ENCODE data around the gene NUP188. TPM values are rescaled to one million over a fixed set of nuclear protein-coding genes. Genes with fewer than 3 reads are reported as not detected.

The NUP188 gene
- total and polyA plus RNA-seq, 2 donors (not counting 1 experiment from before 2014, with no cell fraction given) = 42.8 to 83.6 TPM

GRCh38 chr9:128937310-128938165 lies 10.0 kb upstream of the NUP188 start:
- Mint-ChIP-seq H3K9me3 (ENCODE audit: insufficient read depth) (no peaks in the 10 kb centered on the region), H3K27ac (no peak overlapping the region), H3K4me1 (no peaks in the 10 kb centered on the region), H3K27me3 (no peaks in the 10 kb centered on the region), H3K4me3 (no peak overlapping the region)
- Histone ChIP-seq H3K27ac (ENCODE audit: low read length in 2 of 2) (no peak overlapping the region), H4K20me1 (ENCODE audit: control insufficient read depth, insufficient read depth, low read length, poor library complexity, severe bottlenecking) (no peaks in the 10 kb centered on the region), H3K4me1 (ENCODE audit: control insufficient read depth in 2 of 2, insufficient read depth in 2 of 2, low read length in 2 of 2) (no peaks in the 10 kb centered on the region), H3K27me3 (replicated peaks in 1 of 4; ENCODE audit: control extremely low read depth in 1 of 4, control insufficient read depth in 3 of 4, insufficient read depth in 4 of 4, low read length in 3 of 4) (no peaks in the 10 kb centered on the region), H3K79me2 (ENCODE audit: control insufficient read depth, insufficient read depth, low read length) (no peaks in the 10 kb centered on the region), H2AFZ (ENCODE audit: insufficient read depth, low read depth, low read length, poor library complexity, severe bottlenecking) (no peak overlapping the region), H3K4me3 (ENCODE audit: control extremely low read depth in 1 of 5, extremely low read depth in 1 of 5, insufficient read depth in 1 of 5, low read depth in 2 of 5, low read length in 4 of 5) (no peak overlapping the region), H3K4me2 (replicated peaks; ENCODE audit: low read depth, low read length, poor library complexity, severe bottlenecking) (no peak overlapping the region), H3K36me3 (replicated peaks in 1 of 2; ENCODE audit: control extremely low read depth in 1 of 2, control insufficient read depth in 1 of 2, extremely low read depth in 1 of 2, insufficient read depth in 2 of 2, low read length in 1 of 2) (no peaks in the 10 kb centered on the region), H3K9ac (ENCODE audit: low read length) (no peak overlapping the region), H3K9me3 (ENCODE audit: control extremely low read depth in 1 of 3, control insufficient read depth in 2 of 3, insufficient read depth in 1 of 3, low read length in 2 of 3) (no peaks in the 10 kb centered on the region)
- POLR2A ChIA-PET = interaction anchor here (0.6 kb wide), 1 partner anchor 162 kb away, joined by 3 read pairs; no protein-coding TSS in a partner anchor
- 100% methylated on average over 4 of the region's 9 CpGs for WGBS (ENCODE audit: insufficient coverage)
- ATAC-seq (ENCODE audit: low read depth) = no peak
- intact Hi-C loops (cut with micrococcal nuclease) = no loop called here
- CTCF ChIA-PET = interaction anchor here (2.5 kb wide), 1 partner anchor 10 kb away, joined by 10 read pairs; no protein-coding TSS in a partner anchor
- DNase-seq = no peak
- no peak for TF ChIP-seq EZH2 (IDR thresholded peaks at IDR 0.05; ENCODE audit: borderline replicate concordance, insufficient read depth, low read depth, low read length, poor library complexity, severe bottlenecking)
- TF ChIP-seq, protein P1, sequence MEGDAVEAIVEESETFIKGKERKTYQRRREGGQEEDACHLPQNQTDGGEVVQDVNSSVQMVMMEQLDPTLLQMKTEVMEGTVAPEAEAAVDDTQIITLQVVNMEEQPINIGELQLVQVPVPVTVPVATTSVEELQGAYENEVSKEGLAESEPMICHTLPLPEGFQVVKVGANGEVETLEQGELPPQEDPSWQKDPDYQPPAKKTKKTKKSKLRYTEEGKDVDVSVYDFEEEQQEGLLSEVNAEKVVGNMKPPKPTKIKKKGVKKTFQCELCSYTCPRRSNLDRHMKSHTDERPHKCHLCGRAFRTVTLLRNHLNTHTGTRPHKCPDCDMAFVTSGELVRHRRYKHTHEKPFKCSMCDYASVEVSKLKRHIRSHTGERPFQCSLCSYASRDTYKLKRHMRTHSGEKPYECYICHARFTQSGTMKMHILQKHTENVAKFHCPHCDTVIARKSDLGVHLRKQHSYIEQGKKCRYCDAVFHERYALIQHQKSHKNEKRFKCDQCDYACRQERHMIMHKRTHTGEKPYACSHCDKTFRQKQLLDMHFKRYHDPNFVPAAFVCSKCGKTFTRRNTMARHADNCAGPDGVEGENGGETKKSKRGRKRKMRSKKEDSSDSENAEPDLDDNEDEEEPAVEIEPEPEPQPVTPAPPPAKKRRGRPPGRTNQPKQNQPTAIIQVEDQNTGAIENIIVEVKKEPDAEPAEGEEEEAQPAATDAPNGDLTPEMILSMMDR (IDR thresholded peaks at IDR 0.05) = no peak

DNA sequence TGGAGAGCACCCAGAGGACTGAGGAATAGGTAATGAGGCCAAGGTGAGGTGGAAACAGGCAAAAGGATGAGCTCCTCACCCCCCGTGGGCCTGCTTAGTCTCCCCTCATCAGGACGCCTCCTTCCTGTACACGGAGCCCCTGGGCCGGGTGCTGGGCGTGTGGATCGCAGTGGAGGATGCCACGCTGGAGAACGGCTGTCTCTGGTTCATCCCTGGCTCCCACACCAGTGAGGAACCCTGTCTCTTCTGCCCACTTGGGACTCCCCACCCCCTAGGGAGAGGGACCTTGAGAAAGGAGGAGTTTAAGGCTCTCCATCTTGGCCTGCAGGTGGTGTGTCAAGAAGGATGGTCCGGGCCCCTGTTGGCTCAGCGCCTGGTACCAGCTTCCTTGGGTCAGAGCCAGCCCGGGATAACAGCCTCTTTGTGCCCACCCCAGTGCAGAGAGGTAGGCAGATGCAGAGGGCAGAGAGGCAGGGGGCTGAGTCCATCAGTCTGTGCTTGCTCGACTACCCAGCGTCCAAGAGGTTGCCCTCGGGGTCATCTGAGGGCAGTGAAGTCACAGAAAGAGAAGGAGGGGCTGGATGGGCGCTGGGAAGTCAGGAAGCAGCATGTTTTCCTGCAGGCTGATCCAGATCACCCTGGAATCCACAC lies 7.1 kb upstream of the NUP188 start:
- H3K9me3 ChIP-seq (ENCODE audit: control extremely low read depth in 1 of 3, control insufficient read depth in 2 of 3, insufficient read depth in 1 of 3, low read length in 2 of 3) = no peaks in the 10 kb centered on the region
- H3K4me3 ChIP-seq (ENCODE audit: control extremely low read depth in 1 of 5, extremely low read depth in 1 of 5, insufficient read depth in 1 of 5, low read depth in 2 of 5, low read length in 4 of 5) = no peak overlapping the region
- CTCF ChIA-PET = no interaction called here
- Mint-ChIP-seq H3K4me3 (no peak overlapping the region), H3K27me3 (no peaks in the 10 kb centered on the region), H3K27ac (no peak overlapping the region), H3K9me3 (ENCODE audit: insufficient read depth) (no peaks in the 10 kb centered on the region), H3K4me1 (no peaks in the 10 kb centered on the region)
- H3K4me1 ChIP-seq (ENCODE audit: control insufficient read depth in 2 of 2, insufficient read depth in 2 of 2, low read length in 2 of 2) = no peaks in the 10 kb centered on the region
- POLR2A ChIA-PET = no interaction called here
- WGBS (ENCODE audit: insufficient coverage) = 90% methylated on average over 11 of the region's 15 CpGs
- TF ChIP-seq, protein P1 (IDR thresholded peaks at IDR 0.05) = no peak
- no peak for TF ChIP-seq EZH2 (IDR thresholded peaks at IDR 0.05; ENCODE audit: borderline replicate concordance, insufficient read depth, low read depth, low read length, poor library complexity, severe bottlenecking)
- intact Hi-C loops (cut with micrococcal nuclease) = loop anchor here (10.0 kb wide), 1 partner anchor 684 kb away; the partner anchor contains the start of genes C9orf50 and NTMT1
- H3K27me3 ChIP-seq (replicated peaks in 1 of 4; ENCODE audit: control extremely low read depth in 1 of 4, control insufficient read depth in 3 of 4, insufficient read depth in 4 of 4, low read length in 3 of 4) = no peaks in the 10 kb centered on the region
- H3K9ac ChIP-seq (ENCODE audit: low read length) = no peak overlapping the region
- no peak overlapping the region for H2AFZ ChIP-seq (ENCODE audit: insufficient read depth, low read depth, low read length, poor library complexity, severe bottlenecking)
- no peak for DNase-seq
- no peaks in the 10 kb centered on the region for H3K79me2 ChIP-seq (ENCODE audit: control insufficient read depth, insufficient read depth, low read length)
- H3K36me3 ChIP-seq (replicated peaks in 1 of 2; ENCODE audit: control extremely low read depth in 1 of 2, control insufficient read depth in 1 of 2, extremely low read depth in 1 of 2, insufficient read depth in 2 of 2, low read length in 1 of 2) = no peaks in the 10 kb centered on the region
- H3K4me2 ChIP-seq (replicated peaks; ENCODE audit: low read depth, low read length, poor library complexity, severe bottlenecking) = no peak overlapping the region
- H4K20me1 ChIP-seq (ENCODE audit: control insufficient read depth, insufficient read depth, low read length, poor library complexity, severe bottlenecking) = no peaks in the 10 kb centered on the region
- no peak overlapping the region for H3K27ac ChIP-seq (ENCODE audit: low read length in 2 of 2)
- no peak for ATAC-seq (ENCODE audit: low read depth)

Measured in B cell (primary cell).